Smooth muscle cell (in vitro differentiated cells): ENCODE data around the gene CASZ1. TPM values are rescaled to one million over a fixed set of nuclear protein-coding genes. Genes with fewer than 3 reads are reported as not detected.

ENCODE experiments used
- DNase-seq: peaks from one replicate; lab custom pipeline; 2025; ENCODE audit not compliant: unreplicated experiment; lab: John Stamatoyannopoulos, UW
- H2AFZ ChIP-seq: fragments of 200-600 bp; sonication (generic); 2 replicates; pipeline ENCODE4 v1.6.0; 2016; ENCODE audit warnings: antibody characterized with exemption, low read depth, mild to moderate bottlenecking
- H3F3A ChIP-seq: fragments of 200-600 bp; sonication (generic); 2 replicates; pipeline ENCODE4 v1.6.0; 2017; ENCODE audit warnings: antibody characterized with exemption, low read depth
- H3K27ac ChIP-seq: fragments of 200-600 bp; sonication (generic); 2 replicates; pipeline ENCODE4 v1.5.1; 2016; ENCODE audit warnings: low read depth, mild to moderate bottlenecking
- H3K27me3 ChIP-seq: fragments of 200-600 bp; sonication (generic); 2 replicates; pipeline ENCODE4 v1.6.1; 2016; ENCODE audit warnings: low read depth, mild to moderate bottlenecking
- H3K36me3 ChIP-seq: fragments of 200-600 bp; sonication (generic); 2 replicates; pipeline ENCODE4 v1.5.1; 2016; ENCODE audit warnings: low read depth
- H3K4me1 ChIP-seq: fragments of 200-600 bp; sonication (generic); 2 replicates; pipeline ENCODE4 v1.5.1; 2016; ENCODE audit warnings: low read depth
- H3K4me2 ChIP-seq: fragments of 200-600 bp; sonication (generic); 2 replicates; pipeline ENCODE4 v1.6.0; 2016; ENCODE audit warnings: mild to moderate bottlenecking
- H3K4me3 ChIP-seq: fragments of 200-600 bp; sonication (generic); 2 replicates; pipeline ENCODE4 v1.5.1; 2016; ENCODE audit warnings: mild to moderate bottlenecking
- H3K79me2 ChIP-seq: fragments of 200-600 bp; sonication (generic); 2 replicates; pipeline ENCODE4 v1.6.0; 2016; ENCODE audit warnings: low read depth, mild to moderate bottlenecking
- H3K9ac ChIP-seq: fragments of 200-600 bp; sonication (generic); 2 replicates; pipeline ENCODE4 v1.6.0; 2016; ENCODE audit warnings: low read depth
- H3K9me3 ChIP-seq: fragments of 200-600 bp; sonication (generic); replicated peaks from 2 replicates; pipeline ENCODE4 v1.5.1; 2016; ENCODE audit warnings: low read depth
- H4K20me1 ChIP-seq: fragments of 200-600 bp; sonication (generic); 2 replicates; pipeline ENCODE4 v1.6.0; 2016; ENCODE audit warnings: low read depth
- CTCF ChIP-seq: fragments of 200-600 bp; sonication (generic); IDR thresholded peaks from 2 replicates; pipeline ENCODE4 v1.5.1; 2017; ENCODE audit warnings: borderline replicate concordance, mild to moderate bottlenecking, antibody characterized with exemption; ENCODE audit not compliant: insufficient read depth, poor library complexity, severe bottlenecking
- WGBS: methylation state at CpG from one replicate; pipeline ENCODE4 v1.1.7; 2016; ENCODE audit warnings: low lambda C conversion rate; 5-methylcytosine and 5-hydroxymethylcytosine counted together
- polyA plus RNA-seq: library from polyadenylated mRNA; unstranded; fragments of >200 nt; fragmentation: Nextera tagmentation; extraction: Ambion mirVana; gene quantifications from 2 replicates; pipeline ENCODE4 v1.2.1, GENCODE V29; 2016
- total RNA-seq: library from RNA; depleted of rRNA; stranded (reverse); fragments of >200 nt; gene quantifications from 2 replicates; pipeline ENCODE4 v1.2.3, GENCODE V29; 2014

The CASZ1 gene
- total and polyA plus RNA-seq, 2 experiments from 2014 or later, result 0.70 to 1.9 TPM

DNA sequence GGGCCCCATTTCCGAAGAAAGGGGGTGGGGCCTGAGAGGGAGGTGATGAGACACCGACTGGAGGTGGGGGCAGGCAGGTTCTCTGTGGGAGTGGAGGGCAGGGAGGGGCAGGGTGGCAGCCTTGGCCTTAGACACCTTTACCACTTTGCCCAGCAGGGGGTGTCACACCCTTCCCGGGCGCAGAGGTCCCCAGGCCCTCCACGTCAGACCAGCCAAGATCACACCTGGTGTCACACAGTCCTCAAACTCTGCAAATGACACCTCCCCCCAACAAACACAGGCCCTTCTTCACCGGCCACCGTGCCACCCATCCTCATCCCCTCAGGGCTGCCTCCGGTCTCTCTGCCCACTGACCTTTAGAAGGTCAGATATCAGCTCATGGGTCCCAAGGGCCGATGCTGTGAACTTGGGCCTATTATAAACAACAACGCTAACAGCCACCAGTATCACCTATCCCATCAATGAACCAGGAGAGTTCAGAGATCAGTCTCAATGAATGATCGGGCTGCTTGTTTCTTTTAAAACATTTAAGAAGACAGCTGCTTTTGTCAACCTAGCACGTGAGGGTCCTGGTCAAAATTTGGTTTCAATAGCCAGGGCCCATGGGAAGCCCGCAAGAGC lies 103.9 kb downstream of the CASZ1 start:
- Histone ChIP-seq H3K27ac (no peak overlapping the region), H3K9ac (no peak overlapping the region), H3K4me2 (peak overlapping the region; percentile 98), H4K20me1 (no peaks in the 10 kb centered on the region), H3K9me3 (no peaks in the 10 kb centered on the region), H3K4me3 (peak overlapping the region; percentile 90), H3K4me1 (peaks cover 2% of the 10 kb centered on the region), H3K36me3 (no peaks in the 10 kb centered on the region), H3K79me2 (no peaks in the 10 kb centered on the region), H2AFZ (no peak overlapping the region), H3K27me3 (peaks cover 4% of the 10 kb centered on the region), H3F3A (no peaks in the 10 kb centered on the region)
- WGBS, result 74% methylated on average over 12 of the region's 13 CpGs
- TF ChIP-seq CTCF, result peak; percentile 37
- no peak for DNase-seq

DNA sequence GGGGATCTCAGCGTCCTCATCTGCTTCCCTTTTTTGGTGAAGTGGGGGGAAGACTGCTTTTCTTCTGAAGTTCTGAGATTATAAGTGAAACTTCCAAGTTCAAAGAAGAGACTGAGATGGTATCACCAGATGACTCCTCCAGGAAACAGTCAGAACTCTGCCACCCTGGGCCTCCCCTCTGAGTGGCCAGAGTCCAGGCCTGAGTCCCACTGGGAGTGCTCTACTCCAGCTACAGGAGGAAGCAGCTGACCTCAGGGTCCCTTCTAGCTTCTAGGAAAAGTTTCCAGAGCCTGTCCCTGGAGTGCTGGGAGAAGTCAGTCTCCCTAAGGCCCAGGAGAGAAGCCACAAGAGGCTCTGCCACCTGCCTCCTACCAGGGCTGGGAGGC lies 104.7 kb downstream of the CASZ1 start:
- no peak for DNase-seq
- Histone ChIP-seq H2AFZ (no peak overlapping the region), H3K27ac (no peak overlapping the region), H3K9ac (no peak overlapping the region), H3K4me3 (no peak overlapping the region), H4K20me1 (no peaks in the 10 kb centered on the region), H3K4me1 (peaks cover 3% of the 10 kb centered on the region), H3K27me3 (peaks cover 4% of the 10 kb centered on the region), H3K79me2 (no peaks in the 10 kb centered on the region), H3K4me2 (no peak overlapping the region), H3F3A (no peaks in the 10 kb centered on the region), H3K9me3 (no peaks in the 10 kb centered on the region), H3K36me3 (no peaks in the 10 kb centered on the region)
- no peak for TF ChIP-seq CTCF
- WGBS, result 65% methylated on average over 1 of the region's 1 CpG

GRCh38 chr1:10691075-10691739 lies 105.2 kb downstream of the CASZ1 start:
- peaks cover 4% of the 10 kb centered on the region for H3K27me3 ChIP-seq
- H3K4me3 ChIP-seq, result no peak overlapping the region
- peaks cover 8% of the 10 kb centered on the region for H3K4me1 ChIP-seq
- H3K36me3 ChIP-seq, result no peaks in the 10 kb centered on the region
- TF ChIP-seq CTCF, result no peak
- no peak overlapping the region for H3K27ac ChIP-seq
- no peaks in the 10 kb centered on the region for H3K9me3 ChIP-seq
- no peak overlapping the region for H3K9ac ChIP-seq
- H3K79me2 ChIP-seq, result no peaks in the 10 kb centered on the region
- no peaks in the 10 kb centered on the region for H4K20me1 ChIP-seq
- no peak overlapping the region for H3K4me2 ChIP-seq
- H2AFZ ChIP-seq, result no peak overlapping the region
- 89% methylated on average over 17 of the region's 17 CpGs for WGBS
- no peaks in the 10 kb centered on the region for H3F3A ChIP-seq
- DNase-seq, result no peak

- H3K4me2 ChIP-seq, result no peak overlapping the region
- no peaks in the 10 kb centered on the region for H3K9me3 ChIP-seq
- DNase-seq, result no peak
- H3K4me1 ChIP-seq, result peaks cover 16% of the 10 kb centered on the region
- no peak overlapping the region for H3K27ac ChIP-seq
- H3K79me2 ChIP-seq, result no peaks in the 10 kb centered on the region
- H3K27me3 ChIP-seq, result peaks cover 4% of the 10 kb centered on the region
- H3K36me3 ChIP-seq, result no peaks in the 10 kb centered on the region
- H2AFZ ChIP-seq, result no peak overlapping the region
- no peak for TF ChIP-seq CTCF
- H4K20me1 ChIP-seq, result no peaks in the 10 kb centered on the region
- H3F3A ChIP-seq, result no peaks in the 10 kb centered on the region
- H3K4me3 ChIP-seq, result no peak overlapping the region
- H3K9ac ChIP-seq, result no peak overlapping the region
- 93% methylated on average over 17 of the region's 17 CpGs for WGBS
Measured at GRCh38 chr1:10690484-10690883, 106.0 kb downstream of the CASZ1 start.
